Gastroesophageal sphincter (tissue), 4 donors: Measurements from ENCODE around the gene HAUS5. TPM values are rescaled to one million over a fixed set of nuclear protein-coding genes. Genes with fewer than 3 reads are reported as not detected.

Source experiments
- ATAC-seq: fragments of 150-250 bp; one replicate; pipeline ENCODE4 v1.9.1; 2016; ENCODE audit warnings: mild to moderate bottlenecking, moderate library complexity
- H3K27ac ChIP-seq, 4 donors: fragments of 200-600 bp; sonication (generic) in 3 of 4; 1 replicate in 3 of 4; 2 replicates in 1 of 4; pipeline ENCODE4 v1.5.1; 2016 to 2019
- H3K27me3 ChIP-seq: fragments of 200-600 bp; sonication (generic); one replicate; pipeline ENCODE4 v1.5.1; 2019
- H3K36me3 ChIP-seq, 2 donors: fragments of 200-600 bp; sonication (generic); one replicate each; pipeline ENCODE4 v1.5.1; 2019; ENCODE audit warnings: control low read depth in 1 of 2
- H3K4me1 ChIP-seq, 3 donors: fragments of 200-600 bp; sonication (generic); 1 replicate in 2 of 3; 2 replicates in 1 of 3; pipeline ENCODE4 v1.5.1; 2016 to 2019; ENCODE audit warnings: control low read depth in 2 of 3
- H3K4me3 ChIP-seq, 2 donors: fragments of 200-600 bp; sonication (generic); one replicate each; pipeline ENCODE4 v1.5.1; 2019; ENCODE audit warnings: mild to moderate bottlenecking in 1 of 2, moderate library complexity in 1 of 2
- H3K9me3 ChIP-seq, 3 donors: fragments of 200-600 bp; sonication (generic); one replicate each; pipeline ENCODE4 v1.5.1; 2017 to 2019; ENCODE audit warnings: control low read depth in 2 of 3
- CTCF ChIP-seq, 4 experiments: fragments of 200-600 bp in 2 of 4; fragments of 450-650 bp in 2 of 4; sonication (generic) in 1 of 4; IDR thresholded peaks; one replicate each; pipeline ENCODE4 v1.5.1; 2017 to 2019; ENCODE audit warnings: antibody characterized with exemption in 4 of 4, mild to moderate bottlenecking in 2 of 4, moderate library complexity in 2 of 4
- EP300 ChIP-seq: sonication (generic); formaldehyde crosslinking; IDR thresholded peaks from one replicate; pipeline ENCODE4 v1.6.1; 2017; ENCODE audit warnings: antibody characterized with exemption, mild to moderate bottlenecking
- POLR2A ChIP-seq, 2 donors: fragments of 450-650 bp; IDR thresholded peaks; one replicate each; pipeline ENCODE4 v1.6.1; 2017; ENCODE audit warnings: antibody characterized with exemption in 2 of 2, mild to moderate bottlenecking in 2 of 2, moderate library complexity in 1 of 2
- POLR2AphosphoS5 ChIP-seq: sonication (generic); formaldehyde crosslinking; IDR thresholded peaks from one replicate; pipeline ENCODE4 v1.6.1; 2017; ENCODE audit warnings: antibody characterized with exemption
- WGBS, 2 donors: methylation state at CpG; one replicate each; pipeline ENCODE4 v1.1.5; 2018; ENCODE audit warnings: low coverage in 1 of 2; 5-methylcytosine and 5-hydroxymethylcytosine counted together
- total RNA-seq, 4 donors: library from RNA; depleted of rRNA; stranded (reverse); fragments of >200 nt; gene quantifications; one replicate each; pipeline ENCODE4 v1.1.0, GENCODE V29; 2016

The HAUS5 gene
- total RNA-seq, 4 donors from 2014 or later = 3.9 to 8.7 (median 6.2) TPM

GRCh38 chr19:35670686-35671085, 58.2 kb downstream of the HAUS5 start:
- WGBS, 2 donors = 82% methylated on average over 1 of the region's 1 CpG; no CpG with 5 or more reads in 1 of the 2 donors
- no peak for TF ChIP-seq POLR2AphosphoS5
- ATAC-seq = no peak

GRCh38 chr19:35671818-35672217, 59.3 kb downstream of the HAUS5 start:
- no peaks in the 10 kb centered on the region for H3K36me3 ChIP-seq
- H3K27ac ChIP-seq = no peak overlapping the region
- no peak overlapping the region for H3K4me3 ChIP-seq
- no peak for TF ChIP-seq POLR2AphosphoS5
- no peak for TF ChIP-seq EP300
- TF ChIP-seq POLR2A (IDR thresholded peaks at IDR 0.05) = no peak
- no peak for TF ChIP-seq CTCF (IDR thresholded peaks at IDR 0.05)
- H3K27me3 ChIP-seq = peaks cover 53% of the 10 kb centered on the region
- 48 to 55% methylated on average over 3 of the region's 3 CpGs for WGBS, 2 donors
- ATAC-seq = no peak
- no peaks in the 10 kb centered on the region for H3K9me3 ChIP-seq
- H3K4me1 ChIP-seq = peaks cover 0 to 9% (median 0%) of the 10 kb centered on the region in 3 donors

More at GRCh38 chr19:35670686-35671085, 58.2 kb downstream of the HAUS5 start:
- H3K36me3 ChIP-seq = peaks cover 0 to 2% of the 10 kb centered on the region in 2 donors
- no peaks in the 10 kb centered on the region for H3K9me3 ChIP-seq
- no peak overlapping the region for H3K4me3 ChIP-seq
- H3K27ac ChIP-seq = no peak overlapping the region
- peaks cover 42% of the 10 kb centered on the region for H3K27me3 ChIP-seq
- H3K4me1 ChIP-seq = peaks cover 0 to 9% (median 0%) of the 10 kb centered on the region in 3 donors

GRCh38 chr19:35673121-35673804, 60.7 kb downstream of the HAUS5 start:
- 0 to 9% methylated on average over 5 to 7 of the region's 39 CpGs for WGBS, 2 donors

More at GRCh38 chr19:35673121-35673804, 60.7 kb downstream of the HAUS5 start:
- ATAC-seq = peak; percentile 78
- peak overlapping the region; percentile 2 to 42 for H3K4me3 ChIP-seq
- peaks cover 66% of the 10 kb centered on the region for H3K27me3 ChIP-seq
- TF ChIP-seq POLR2AphosphoS5 (no peak), POLR2A (IDR thresholded peaks at IDR 0.05) (no peak), EP300 (no peak), CTCF (IDR thresholded peaks at IDR 0.05) (no peak)
- no peaks in the 10 kb centered on the region for H3K36me3 ChIP-seq
- no peak overlapping the region for H3K27ac ChIP-seq
- peaks cover 0 to 9% (median 0%) of the 10 kb centered on the region in 3 donors for H3K4me1 ChIP-seq
- H3K9me3 ChIP-seq = no peaks in the 10 kb centered on the region

Other genes with a start within 250 kb of the HAUS5 start
- gene GPR42, start 241.7 kb upstream of the HAUS5 start, total RNA-seq = not detected
- 1 to 10 TPM in 1 of 4 donors, under 1 TPM in 1, not detected in 2; 0.35 to 1.3 TPM for gene FFAR2, start 164.5 kb upstream of the HAUS5 start, total RNA-seq
- not detected for gene KRTDAP, start 122.3 kb upstream of the HAUS5 start, total RNA-seq
- gene DMKN, start 99.1 kb upstream of the HAUS5 start, total RNA-seq = 10 to 100 TPM in 2 of 4 donors, 1 to 10 TPM in 2; 5.6 to 20.0 (median 9.0) TPM
- gene SBSN, start 84.4 kb upstream of the HAUS5 start, total RNA-seq = 10 to 100 TPM in 1 of 4 donors, 1 to 10 TPM in 2, not detected in 1; 1.0 to 13.4 (median 1.2) TPM
- not detected for gene GAPDHS, start 79.3 kb upstream of the HAUS5 start, total RNA-seq
- gene TMEM147, start 67.1 kb upstream of the HAUS5 start, total RNA-seq = 10 to 100 TPM; 60.0 to 82.6 (median 64.1) TPM
- not detected for gene ATP4A, start 49.1 kb upstream of the HAUS5 start, total RNA-seq
- gene PMIS2, start 26.6 kb upstream of the HAUS5 start, total RNA-seq = not detected
- gene RBM42, start 16.3 kb downstream of the HAUS5 start, total RNA-seq = 10 to 100 TPM; 66.1 to 98.0 (median 72.8) TPM
- gene ETV2, start 29.0 kb downstream of the HAUS5 start, total RNA-seq = not detected
- 100 to 1,000 TPM; 403 to 607 (median 414) TPM for gene COX6B1, start 35.6 kb downstream of the HAUS5 start, total RNA-seq
- gene UPK1A, start 53.8 kb downstream of the HAUS5 start, total RNA-seq = not detected
- under 1 TPM in 2 of 4 donors, not detected in 2; 0.31 TPM for gene ZBTB32, start 91.8 kb downstream of the HAUS5 start, total RNA-seq
- gene KMT2B, start 105.3 kb downstream of the HAUS5 start, total RNA-seq = 10 to 100 TPM in 3 of 4 donors, 1 to 10 TPM in 1; 7.7 to 27.0 (median 17.5) TPM
- 10 to 100 TPM in 1 of 4 donors, 1 to 10 TPM in 3; 4.6 to 14.3 (median 6.7) TPM for gene IGFLR1, start 129.7 kb downstream of the HAUS5 start, total RNA-seq
- 10 to 100 TPM in 3 of 4 donors, 1 to 10 TPM in 1; 7.5 to 29.3 (median 23.7) TPM for gene U2AF1L4, start 132.7 kb downstream of the HAUS5 start, total RNA-seq
- gene PSENEN, start 132.9 kb downstream of the HAUS5 start, total RNA-seq = 10 to 100 TPM; 20.4 to 35.7 (median 29.5) TPM
- gene LIN37, start 135.8 kb downstream of the HAUS5 start, total RNA-seq = 10 to 100 TPM; 14.4 to 29.4 (median 18.7) TPM
- gene HSPB6, start 144.3 kb downstream of the HAUS5 start, total RNA-seq = 100 to 1,000 TPM in 2 of 4 donors, 10 to 100 TPM in 2; 44.9 to 119 (median 96.6) TPM
- gene PROSER3, start 145.4 kb downstream of the HAUS5 start, total RNA-seq = 10 to 100 TPM; 10.1 to 17.1 (median 13.4) TPM
- 10 to 100 TPM in 1 of 4 donors, 1 to 10 TPM in 3; 3.1 to 22.6 (median 5.5) TPM for gene ARHGAP33, start 162.8 kb downstream of the HAUS5 start, total RNA-seq
- not detected for gene PRODH2, start 200.1 kb downstream of the HAUS5 start, total RNA-seq
- gene NPHS1, start 239.8 kb downstream of the HAUS5 start, total RNA-seq = not detected
- gene KIRREL2, start 244.2 kb downstream of the HAUS5 start, total RNA-seq = not detected